Measurements from ENCODE around the gene TRIM65. TPM values are rescaled to one million over a fixed set of nuclear protein-coding genes. Genes with fewer than 3 reads are reported as not detected.

Gene TRIM65
- total RNA-seq, 2 donors from 2014 or later: 27.5 to 28.1 TPM

- intact Hi-C loops (cut with DNase I): no loop called here
- H3K27me3 ChIP-seq (replicated peaks; ENCODE audit: insufficient read depth): no peaks in the 10 kb centered on the region
- no peak overlapping the region for H3K4me3 ChIP-seq
- peaks cover 17% of the 10 kb centered on the region for H3K4me1 ChIP-seq (replicated peaks)
- H3K36me3 ChIP-seq: no peaks in the 10 kb centered on the region
- no peak overlapping the region for H3K27ac ChIP-seq
- no peak for DNase-seq (ENCODE audit: low spot score)
- WGBS: 76% methylated on average over 7 of the region's 7 CpGs
- H3K9me3 ChIP-seq: no peaks in the 10 kb centered on the region
- TF ChIP-seq POLR2A (IDR thresholded peaks at IDR 0.05): no peak
- TF ChIP-seq POLR2AphosphoS5 (IDR thresholded peaks at IDR 0.05): no peak
- TF ChIP-seq CTCF (IDR thresholded peaks at IDR 0.05): no peak
Measured at GRCh38 chr17:75880266-75880665, 16.5 kb downstream of the TRIM65 start.

DNA sequence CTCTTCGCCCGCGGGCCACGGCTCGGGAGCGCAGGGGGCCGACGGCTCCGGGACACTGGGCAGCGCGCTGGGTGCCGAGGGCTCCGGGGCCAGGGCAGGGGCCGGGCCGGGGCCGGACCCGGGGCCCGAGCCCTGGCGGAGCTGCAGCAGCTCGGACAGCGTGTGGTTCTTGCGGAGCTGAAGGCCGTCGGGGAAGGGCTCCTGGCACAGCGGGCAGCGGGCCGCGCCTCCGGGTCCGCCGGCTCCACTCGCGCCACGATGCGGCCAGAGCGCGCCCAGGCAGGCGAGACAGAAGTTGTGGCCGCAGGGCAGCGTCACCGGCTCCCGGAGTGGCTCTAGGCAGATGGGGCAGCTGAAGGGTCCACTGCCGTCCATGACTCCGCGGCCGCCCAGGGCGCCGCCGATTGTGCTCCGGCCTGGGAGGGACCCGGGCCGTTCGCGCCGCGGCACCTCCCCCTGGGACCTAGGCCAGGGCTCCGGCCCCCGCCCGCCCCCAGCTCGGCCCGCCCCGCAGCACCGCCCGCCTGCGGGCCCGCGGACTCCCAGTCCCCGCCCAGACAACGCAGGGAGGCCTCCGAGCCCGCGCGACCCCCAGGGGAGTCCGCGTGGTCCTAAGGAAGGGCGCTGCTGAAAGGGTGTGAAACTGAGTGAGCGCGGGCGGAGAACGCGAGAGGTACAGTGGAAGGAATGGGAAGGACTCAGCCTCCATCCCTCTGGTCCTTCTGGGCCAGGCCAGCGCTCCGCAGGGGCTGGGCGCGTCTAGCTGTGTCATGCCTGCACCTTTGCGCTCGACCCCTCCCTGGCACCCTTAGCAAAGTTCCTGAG is 18.4 kb downstream of the TRIM65 start, which contains the start of gene TRIM47:
Gene TRIM47 (minus strand): TSS at position 408 of the 825 bp plus-strand sequence. CDS start 33 bp downstream, at position 375.
- Histone ChIP-seq H3K4me1 (replicated peaks) (peaks cover 19% of the 10 kb centered on the region), H3K9me3 (no peaks in the 10 kb centered on the region), H3K36me3 (no peaks in the 10 kb centered on the region), H3K4me3 (peak within 1 kb of the TSS; percentile 47 to 53), H3K27ac (peak within 1 kb of the TSS; percentile 91), H3K27me3 (replicated peaks; ENCODE audit: insufficient read depth) (no peaks in the 10 kb centered on the region)
- under 1% methylated on average over 62 of the region's 87 CpGs for WGBS
- intact Hi-C loops (cut with DNase I): loop anchor here (5.0 kb wide), 1 partner anchor 91 kb away; no protein-coding TSS in a partner anchor
- no peak for TF ChIP-seq POLR2AphosphoS5 (IDR thresholded peaks at IDR 0.05)
- peak; percentile 88 for TF ChIP-seq POLR2A (IDR thresholded peaks at IDR 0.05)
- peak in 1 of 4 experiments; percentile 1 for TF ChIP-seq CTCF (IDR thresholded peaks at IDR 0.05)
- DNase-seq (ENCODE audit: low spot score): peak; percentile 46

DNA sequence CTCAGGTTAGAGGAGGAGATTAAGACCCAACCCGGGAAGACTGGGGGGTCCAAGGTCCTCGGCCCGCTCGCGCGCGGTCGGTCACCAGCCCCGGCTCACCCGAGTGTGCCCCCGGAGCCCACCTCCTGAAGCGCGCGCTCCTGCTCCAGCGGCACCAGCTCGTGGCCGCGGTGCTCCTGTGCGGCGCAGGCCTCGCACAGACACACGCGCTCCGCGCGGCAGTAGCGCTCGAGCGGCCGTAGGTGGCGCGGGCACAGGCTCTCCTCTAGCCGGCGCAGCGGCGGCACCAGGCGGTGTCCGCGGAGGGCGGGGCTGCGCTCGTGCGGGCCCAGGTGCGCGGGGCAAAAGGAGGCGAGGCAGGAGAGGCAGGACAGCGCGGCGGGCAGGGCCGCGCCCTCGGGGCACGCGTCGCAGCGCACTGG is 19.0 kb downstream of the TRIM65 start:
- H3K27me3 ChIP-seq (replicated peaks; ENCODE audit: insufficient read depth): no peaks in the 10 kb centered on the region
- DNase-seq (ENCODE audit: low spot score): peak; percentile 58
- H3K36me3 ChIP-seq: no peaks in the 10 kb centered on the region
- H3K27ac ChIP-seq: peak overlapping the region; percentile 91
- H3K4me3 ChIP-seq: peak overlapping the region; percentile 47 to 53
- intact Hi-C loops (cut with DNase I): loop anchor here (5.0 kb wide), 1 partner anchor 90 kb away; no protein-coding TSS in a partner anchor
- H3K4me1 ChIP-seq (replicated peaks): peaks cover 24% of the 10 kb centered on the region
- H3K9me3 ChIP-seq: no peaks in the 10 kb centered on the region
- under 1% methylated on average over 31 of the region's 56 CpGs for whole genome bisulfite sequencing
- TF ChIP-seq POLR2AphosphoS5 (IDR thresholded peaks at IDR 0.05): no peak
- TF ChIP-seq POLR2A (IDR thresholded peaks at IDR 0.05): no peak
- peak in 2 of 4 experiments; percentile 61 to 69 for TF ChIP-seq CTCF (IDR thresholded peaks at IDR 0.05)

DNA sequence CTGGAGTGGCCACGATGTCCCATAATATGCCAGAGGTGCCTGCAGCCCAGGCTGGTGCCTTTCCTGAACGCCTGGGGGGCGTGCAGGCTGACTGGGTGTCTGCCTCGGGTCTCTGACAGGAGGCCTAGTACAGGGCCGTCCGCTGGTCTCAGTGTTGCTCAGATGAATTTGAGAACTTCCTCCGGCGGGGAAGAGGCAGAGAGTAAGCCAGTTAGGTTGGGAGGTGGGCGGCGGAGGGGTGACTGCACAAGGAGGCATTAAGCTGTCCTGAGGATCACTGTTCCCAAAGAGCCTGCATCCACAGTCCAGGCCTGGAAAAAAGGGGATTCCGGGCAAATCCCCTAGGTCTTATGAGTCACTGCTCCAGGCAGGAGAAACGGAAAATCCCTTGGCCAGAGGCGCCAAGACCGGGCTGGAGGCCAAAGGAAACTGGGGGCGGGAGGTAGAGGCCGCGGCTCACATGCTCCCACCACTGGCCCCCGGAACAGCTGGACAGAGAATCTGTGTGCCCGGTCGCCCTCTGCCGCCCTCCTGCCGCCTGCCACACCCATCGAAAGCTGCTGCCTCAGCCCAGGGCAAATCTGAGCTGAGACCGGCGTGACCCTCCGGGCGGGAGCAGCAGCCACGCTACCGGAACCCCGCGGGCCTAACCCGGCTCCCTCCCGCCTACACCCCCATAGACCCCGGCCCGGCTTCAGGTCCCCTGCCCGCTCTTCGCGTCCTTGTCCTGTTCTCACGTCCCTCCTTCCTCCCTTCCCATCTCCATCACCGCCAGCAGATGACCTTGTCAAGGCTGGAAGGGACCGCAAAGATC is 19.6 kb downstream of the TRIM65 start:
- peak overlapping the region; percentile 47 to 53 for H3K4me3 ChIP-seq
- peak; percentile 75 for DNase-seq (ENCODE audit: low spot score)
- H3K27ac ChIP-seq: peak overlapping the region; percentile 91
- TF ChIP-seq CTCF (IDR thresholded peaks at IDR 0.05) (peak in 1 of 4 experiments; percentile 17), POLR2A (IDR thresholded peaks at IDR 0.05) (peak; percentile 50), POLR2AphosphoS5 (IDR thresholded peaks at IDR 0.05) (peak; percentile 86)
- no peaks in the 10 kb centered on the region for H3K27me3 ChIP-seq (replicated peaks; ENCODE audit: insufficient read depth)
- 5% methylated on average over 40 of the region's 41 CpGs for WGBS
- intact Hi-C loops (cut with DNase I): loop anchor here (5.0 kb wide), 1 partner anchor 90 kb away; no protein-coding TSS in a partner anchor
- H3K4me1 ChIP-seq (replicated peaks): peaks cover 28% of the 10 kb centered on the region
- no peaks in the 10 kb centered on the region for H3K36me3 ChIP-seq
- H3K9me3 ChIP-seq: no peaks in the 10 kb centered on the region
